HG03060 (cell line): ENCODE measurements around the gene PVR.
"Not testable (repeated sequence)": the region's sequence is repeated elsewhere in the genome, so short reads cannot be mapped to it uniquely, and the experiment has no call there.

ENCODE experiments used
- ATAC-seq: cut with Tn5 transposase; IDR thresholded peaks from one replicate; pipeline ENCODE4 v1.9.1; 2021; ENCODE audit warnings: low read depth, moderate number of reproducible peaks; ENCODE audit not compliant: unreplicated experiment

Gene PVR

GRCh38 chr19:44668985-44669764, 25.5 kb downstream of the PVR start:
- ATAC-seq, result no peak

- ATAC-seq, result not testable (repeated sequence)
These were observed 26.3 kb downstream of the PVR start for GRCh38 chr19:44670027-44670426.

- ATAC-seq, result no peak
These were observed 27.7 kb downstream of the PVR start, which contains the start of gene CEACAM19 for GRCh38 chr19:44671400-44671799. TSS of gene CEACAM19 (plus strand) at chr19:44671482. CDS start at chr19:44671932, 450 bp downstream.

- no peak for ATAC-seq
These were observed 28.5 kb downstream of the PVR start for GRCh38 chr19:44672226-44672625.

GRCh38 chr19:44673510-44673909, 29.8 kb downstream of the PVR start:
- no peak for ATAC-seq

- ATAC-seq, result no peak
These were observed 31.8 kb downstream of the PVR start for GRCh38 chr19:44675521-44675920.

- ATAC-seq, result no peak
These were observed 33.5 kb downstream of the PVR start for GRCh38 chr19:44677019-44677811.

- no peak for ATAC-seq
These were observed 36.8 kb downstream of the PVR start for GRCh38 chr19:44680536-44680935.

- no peak for ATAC-seq
These were observed 38.5 kb downstream of the PVR start for GRCh38 chr19:44681992-44682790.

GRCh38 chr19:44682807-44683206, 39.1 kb downstream of the PVR start:
- no peak for ATAC-seq

GRCh38 chr19:44683434-44684210, 39.9 kb downstream of the PVR start:
- no peak for ATAC-seq

GRCh38 chr19:44684396-44684795, 40.7 kb downstream of the PVR start:
- ATAC-seq, result not testable (repeated sequence)

- no peak for ATAC-seq
These were observed 41.5 kb downstream of the PVR start for GRCh38 chr19:44684892-44685863.

GRCh38 chr19:44685877-44686276, 42.2 kb downstream of the PVR start:
- ATAC-seq, result no peak

- no peak for ATAC-seq
These were observed 43.2 kb downstream of the PVR start for GRCh38 chr19:44686896-44687295.

- no peak for ATAC-seq
These were observed 44.2 kb downstream of the PVR start for GRCh38 chr19:44687888-44688287.

GRCh38 chr19:44689290-44690130, 45.8 kb downstream of the PVR start:
- ATAC-seq, result no peak

- ATAC-seq, result no peak
These were observed 46.4 kb downstream of the PVR start for GRCh38 chr19:44690131-44690440.
